ENCODE measurements around the gene GREB1L.
"Not testable (repeated sequence)": the region's sequence is repeated elsewhere in the genome, so short reads cannot be mapped to it uniquely, and the experiment has no call there.

The GREB1L gene

DNA sequence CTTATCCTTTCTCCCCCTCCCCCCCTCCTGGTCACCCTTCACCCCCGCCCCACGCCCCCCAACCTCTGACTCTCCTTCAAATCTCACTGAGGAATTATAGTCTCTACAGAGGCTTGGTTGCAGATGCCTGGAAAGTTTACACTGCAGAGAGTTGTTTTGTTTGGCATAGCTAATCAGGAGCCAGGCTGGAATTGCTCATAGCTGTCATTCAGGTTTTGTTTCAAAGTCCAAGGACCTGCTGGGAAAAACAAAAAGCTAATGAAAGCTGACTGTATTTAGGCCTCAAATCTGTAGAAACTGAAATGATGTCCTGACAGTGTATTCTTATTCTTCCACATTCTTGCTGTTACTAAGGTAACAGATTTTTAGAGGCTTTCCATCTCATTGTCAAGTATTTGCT is 22.6 kb downstream of the GREB1L start:
- no peak for DNase-seq (ENCODE audit: low read depth)

DNA sequence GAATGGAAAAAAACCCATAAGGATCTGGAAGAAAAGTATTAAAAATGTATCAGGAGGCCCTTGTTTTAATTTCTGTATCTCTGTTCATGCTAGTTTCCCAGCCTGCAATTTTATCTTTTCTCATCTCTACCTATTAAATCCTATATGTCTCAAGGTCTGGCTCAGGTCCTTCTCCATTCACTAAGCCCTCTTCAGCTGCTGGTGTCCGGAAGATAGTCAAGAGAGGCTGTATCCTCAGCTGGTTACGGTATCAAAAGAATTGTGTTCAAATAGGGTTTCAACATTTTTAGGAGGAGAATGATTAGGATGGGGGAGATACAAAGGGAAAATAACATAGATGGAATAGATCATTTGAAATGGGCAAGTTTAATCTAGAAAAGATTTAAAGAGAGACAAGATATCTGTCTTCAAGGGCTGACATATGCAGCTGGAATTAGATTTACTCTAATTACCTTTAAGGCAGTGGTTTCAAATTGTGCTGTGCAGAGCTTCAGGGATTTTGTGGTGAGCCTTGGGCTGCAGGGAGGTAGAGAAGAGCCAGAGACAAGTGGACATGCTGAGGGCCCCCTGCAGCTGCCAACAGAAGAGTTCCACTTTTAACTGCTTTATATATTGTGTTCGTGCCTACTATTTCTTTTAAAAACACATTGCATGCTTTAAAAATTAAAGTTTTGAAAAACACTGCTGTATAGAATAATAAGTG is 24.1 kb downstream of the GREB1L start:
- no peak for DNase-seq (ENCODE audit: low read depth)

DNA sequence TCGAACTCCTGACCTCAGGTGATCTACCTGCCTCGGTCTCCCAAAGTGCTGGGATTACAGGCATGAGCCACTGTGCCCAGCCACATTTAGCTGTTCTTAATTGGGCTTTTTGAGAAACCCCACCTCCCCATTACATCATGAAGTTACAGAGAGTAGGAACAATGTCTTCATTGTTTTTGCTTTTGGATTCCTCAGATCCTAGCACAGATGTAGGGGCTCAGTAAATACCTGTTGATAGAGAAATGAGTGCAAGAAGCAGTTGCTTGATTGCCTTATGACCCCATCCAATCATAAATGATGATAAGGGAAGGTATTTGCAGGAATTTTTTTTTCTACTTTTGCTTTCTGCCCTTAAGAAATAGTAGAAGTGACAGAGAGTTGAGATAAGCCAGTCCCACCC is 25.4 kb downstream of the GREB1L start:
- DNase-seq (ENCODE audit: low read depth): no peak

DNA sequence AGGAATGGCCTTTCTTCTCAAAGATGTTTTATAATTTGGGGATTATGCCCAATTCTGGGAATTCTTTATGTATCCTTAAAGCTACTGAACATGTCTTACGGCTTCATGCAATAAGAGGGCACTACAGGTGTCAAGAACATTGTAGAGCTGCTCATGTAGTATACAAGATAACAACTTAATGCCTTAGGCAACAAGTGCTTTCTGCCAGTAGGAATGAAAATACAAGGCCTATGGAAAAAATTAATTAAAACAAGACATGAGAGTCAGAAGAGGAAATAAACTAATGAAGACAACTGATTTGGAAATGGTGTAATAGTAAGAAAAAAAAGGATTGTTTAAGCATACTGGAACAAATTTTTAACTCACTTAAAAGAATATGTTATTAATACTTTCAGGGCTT is 27.3 kb downstream of the GREB1L start:
- DNase-seq (ENCODE audit: low read depth): no peak

DNA sequence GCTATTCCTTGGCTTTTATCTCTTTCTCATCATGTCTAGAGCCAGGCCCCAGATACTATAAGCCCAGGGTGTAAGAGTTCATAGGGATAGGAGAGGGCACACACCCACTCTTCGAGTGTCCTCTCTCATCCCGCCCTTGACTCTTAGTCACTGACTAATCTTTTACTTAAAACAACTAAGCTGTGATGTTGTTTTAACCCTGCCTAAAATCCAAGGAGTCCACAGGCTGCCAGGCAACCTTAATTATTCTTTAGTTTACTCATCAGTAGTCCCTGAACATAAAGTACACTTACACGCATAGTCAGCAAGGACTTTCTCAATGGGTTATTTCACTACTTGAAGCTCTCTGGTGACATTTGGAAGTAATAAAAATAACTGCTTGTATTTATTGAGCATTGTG is 28.4 kb downstream of the GREB1L start:
- no peak for DNase-seq (ENCODE audit: low read depth)

DNA sequence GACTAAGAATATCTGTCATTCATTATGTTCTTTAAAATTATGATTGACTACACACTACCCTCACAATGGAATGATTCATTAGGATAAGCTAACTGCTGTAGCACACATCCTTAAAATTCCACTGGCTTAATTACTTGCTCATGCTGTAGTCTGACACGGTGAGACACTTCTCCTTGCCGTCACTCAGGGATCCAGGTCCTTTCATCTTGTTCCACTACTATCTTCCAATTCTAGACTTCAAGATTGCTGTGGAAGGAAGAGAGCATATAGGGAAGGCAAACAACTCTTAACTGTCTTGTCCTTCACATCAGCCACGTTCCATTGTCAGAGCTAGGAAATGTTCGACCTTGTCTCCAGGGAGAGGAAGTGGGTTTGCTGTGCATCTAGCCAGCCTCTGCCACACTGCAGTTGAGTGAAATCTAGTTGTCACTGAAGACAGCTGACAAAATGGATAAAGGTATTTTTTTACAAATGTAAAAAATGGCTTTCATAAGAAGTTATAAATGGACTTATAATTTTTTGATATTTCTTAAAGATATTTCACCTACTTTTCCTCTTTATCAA is 30.1 kb downstream of the GREB1L start:
- no peak for DNase-seq (ENCODE audit: low read depth)

DNA sequence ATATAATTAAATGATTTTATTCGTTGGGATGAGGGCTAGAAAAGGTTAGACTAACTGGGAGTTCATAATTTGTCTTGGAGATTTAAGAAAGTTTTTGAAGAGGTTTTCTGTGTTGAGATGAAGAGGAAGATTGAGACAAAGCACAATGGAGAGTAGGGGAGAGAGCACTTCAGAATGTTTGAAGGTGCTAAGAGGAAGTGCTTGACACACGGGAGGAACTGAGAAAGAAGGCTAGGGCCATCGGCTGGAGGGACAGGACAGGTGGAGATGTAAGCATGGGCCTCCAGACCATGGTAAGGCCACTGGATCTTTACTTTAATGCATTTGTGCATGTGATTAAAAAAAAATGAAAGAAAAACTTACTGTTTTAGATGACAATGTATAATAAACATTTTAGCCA is 31.5 kb downstream of the GREB1L start:
- DNase-seq (ENCODE audit: low read depth): no peak

DNA sequence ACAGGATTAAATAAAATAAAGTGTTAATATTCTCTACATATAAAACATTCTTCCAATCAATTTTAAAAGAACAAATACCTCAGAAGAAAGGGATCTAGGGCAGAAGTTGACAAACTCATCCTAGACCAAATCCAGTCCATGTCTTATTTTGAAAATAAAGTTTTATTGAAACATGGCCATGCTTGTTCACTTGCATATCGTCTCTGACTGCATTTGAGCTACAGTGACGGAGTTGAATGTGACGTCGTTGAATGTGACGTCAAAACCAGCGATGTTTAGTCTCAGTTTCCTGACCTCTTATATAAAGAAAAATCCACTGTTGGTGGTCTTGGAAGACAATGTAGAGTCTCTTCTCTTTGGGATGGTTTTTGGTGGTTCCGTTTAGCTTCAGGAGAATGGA is 33.6 kb downstream of the GREB1L start:
- no peak for DNase-seq (ENCODE audit: low read depth)

DNA sequence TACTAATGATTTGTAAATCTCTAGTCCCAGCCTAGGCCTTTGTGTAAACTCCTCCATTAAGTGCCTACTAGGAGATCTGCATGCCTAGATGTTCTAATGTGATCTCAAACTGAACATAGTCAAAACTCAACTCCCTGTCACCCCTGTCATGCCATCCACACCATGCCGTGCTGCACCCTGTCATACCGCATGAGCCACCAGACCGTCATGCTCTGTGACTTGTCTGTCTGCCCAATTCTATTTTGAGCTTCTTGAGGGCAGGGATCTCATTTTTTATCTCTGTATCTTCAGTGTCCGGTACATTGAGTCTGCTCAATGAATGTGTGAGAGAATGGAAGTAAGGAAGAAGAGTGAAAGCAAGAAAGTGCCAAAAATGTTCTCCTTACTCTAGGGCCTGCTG is 35.5 kb downstream of the GREB1L start:
- no peak for DNase-seq (ENCODE audit: low read depth)

DNA sequence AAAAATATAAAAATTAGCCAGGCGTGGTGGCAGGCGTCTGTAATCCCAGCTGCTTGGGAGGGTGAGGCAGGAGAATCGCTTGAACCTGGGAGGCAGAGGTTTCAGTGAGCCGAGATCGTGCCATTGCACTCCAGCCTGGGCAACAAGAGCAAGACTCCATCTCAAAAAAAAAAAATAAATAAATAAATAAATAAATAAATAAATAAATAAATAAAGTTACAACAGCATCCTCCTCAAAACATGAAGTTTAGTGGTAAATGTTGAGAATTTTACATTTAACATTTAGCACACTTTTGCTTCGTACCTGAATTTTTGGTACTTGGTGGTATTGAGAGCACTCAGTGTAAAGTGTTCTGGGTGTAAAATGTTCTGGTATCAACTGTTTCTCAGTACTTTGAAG is 36.2 kb downstream of the GREB1L start:
- DNase-seq (ENCODE audit: low read depth): not testable (repeated sequence)

DNA sequence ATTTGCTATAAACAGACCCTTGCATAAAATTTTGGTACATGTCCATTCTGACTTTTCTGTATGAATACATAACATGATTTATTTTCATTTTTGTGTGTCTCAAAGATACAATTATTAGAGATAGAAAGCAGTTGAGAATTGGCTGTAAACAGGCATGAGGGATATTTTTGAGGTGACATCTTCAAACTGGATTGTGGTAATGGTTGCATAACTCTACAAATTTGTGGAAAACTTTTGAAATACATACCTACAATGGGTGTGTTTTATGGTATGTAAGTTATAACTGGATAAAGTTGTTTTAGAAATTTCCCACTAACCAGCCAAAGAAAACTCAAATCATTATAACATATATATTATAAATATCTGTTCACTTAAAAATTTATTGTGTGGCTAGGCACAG is 39.6 kb downstream of the GREB1L start:
- DNase-seq (ENCODE audit: low read depth): no peak

DNA sequence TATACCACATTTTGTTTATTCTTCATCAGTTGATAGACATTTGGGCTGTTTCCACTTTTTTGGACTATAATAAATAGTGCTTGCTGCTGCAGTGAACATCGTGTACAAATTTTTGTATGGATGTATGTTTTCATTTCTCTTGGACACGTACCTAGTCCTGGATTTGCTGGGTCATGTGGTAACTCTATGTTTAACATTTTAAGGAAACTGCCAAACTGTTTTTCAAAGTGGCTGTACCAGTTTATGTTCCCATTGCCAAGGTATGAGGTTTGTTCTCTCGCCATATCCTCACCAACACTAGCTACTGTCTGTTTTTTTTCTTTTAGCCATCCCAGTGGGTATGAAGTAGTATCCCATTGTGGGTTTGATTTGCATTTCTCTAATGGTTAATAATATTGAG is 42.5 kb downstream of the GREB1L start:
- DNase-seq (ENCODE audit: low read depth): no peak

DNA sequence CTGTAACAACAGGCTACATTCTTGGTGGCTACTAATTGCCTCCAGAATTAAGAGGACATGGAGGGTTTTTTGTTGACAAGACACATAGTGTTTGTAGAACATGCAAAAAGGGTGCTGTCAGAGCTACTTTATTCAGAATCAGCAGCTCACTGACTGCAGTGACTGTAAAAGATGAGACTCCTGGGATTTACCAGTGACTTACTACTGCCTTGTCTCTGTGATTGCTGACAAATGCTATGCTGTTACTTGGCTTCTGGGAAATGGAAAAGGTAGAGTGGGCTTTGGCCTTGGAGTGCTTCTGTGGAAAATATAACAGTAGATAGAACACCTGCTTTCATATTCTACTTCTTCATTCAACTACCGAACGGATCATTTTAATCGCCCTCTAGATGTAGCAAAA is 47.8 kb downstream of the GREB1L start:
- DNase-seq (ENCODE audit: low read depth): no peak

DNA sequence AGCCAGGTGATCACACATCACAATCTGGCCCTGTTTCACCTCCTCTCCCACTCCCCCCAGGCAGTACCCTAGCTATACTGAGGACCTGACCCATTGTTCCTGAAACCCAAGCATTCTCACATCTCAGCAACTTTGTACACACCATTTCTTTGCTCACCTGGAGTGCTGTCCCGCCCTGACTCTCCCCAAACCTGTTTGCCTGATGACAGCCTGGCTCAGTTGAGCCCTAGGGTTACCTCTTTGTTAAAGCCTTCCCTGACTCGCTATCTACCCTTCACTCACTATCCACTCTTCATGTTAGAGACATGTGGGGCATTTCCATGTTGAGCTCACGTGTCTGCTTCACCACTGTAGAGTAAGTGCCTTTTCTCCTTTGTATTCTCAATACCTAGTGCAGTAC is 49.1 kb downstream of the GREB1L start:
- no peak for DNase-seq (ENCODE audit: low read depth)

DNA sequence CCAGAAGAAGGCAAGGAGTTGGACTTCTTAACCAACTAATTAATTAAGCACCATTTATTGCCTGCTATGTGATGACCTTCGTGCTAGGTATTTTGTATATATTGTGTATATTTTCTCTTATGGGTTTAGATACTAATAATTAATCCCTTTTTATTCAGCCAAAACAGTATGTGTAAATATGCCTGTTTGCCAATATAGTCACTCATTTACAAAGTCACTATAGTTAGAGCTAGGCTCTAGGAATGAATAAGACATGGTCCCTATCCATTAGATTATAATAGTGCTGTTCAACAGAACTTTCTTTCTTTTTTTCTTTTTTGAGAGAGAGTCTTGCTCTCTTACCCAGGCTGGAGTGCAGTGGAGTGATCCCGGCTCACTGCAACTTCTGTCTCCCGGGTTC is 51.4 kb downstream of the GREB1L start:
- no peak for DNase-seq (ENCODE audit: low read depth)

DNA sequence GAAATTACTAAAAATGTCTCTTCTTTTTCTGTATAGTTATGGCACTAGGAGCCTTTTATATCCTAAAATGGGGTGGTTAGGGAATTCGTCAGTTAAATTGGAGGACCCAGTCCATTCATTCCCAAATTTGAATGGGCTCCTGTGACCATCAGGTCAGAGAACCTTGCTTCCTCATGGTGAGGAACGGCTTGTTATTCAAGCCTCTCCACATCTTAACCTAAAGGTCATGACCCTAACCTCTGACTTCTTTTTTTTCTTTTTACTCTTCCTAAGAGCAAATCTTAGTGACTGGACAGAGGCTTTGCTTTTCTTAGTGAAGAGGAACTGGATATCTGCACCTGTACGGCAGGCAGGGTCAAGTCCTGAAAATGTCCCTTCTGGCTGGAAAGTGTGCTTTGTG is 53.1 kb downstream of the GREB1L start:
- no peak for DNase-seq (ENCODE audit: low read depth)

DNA sequence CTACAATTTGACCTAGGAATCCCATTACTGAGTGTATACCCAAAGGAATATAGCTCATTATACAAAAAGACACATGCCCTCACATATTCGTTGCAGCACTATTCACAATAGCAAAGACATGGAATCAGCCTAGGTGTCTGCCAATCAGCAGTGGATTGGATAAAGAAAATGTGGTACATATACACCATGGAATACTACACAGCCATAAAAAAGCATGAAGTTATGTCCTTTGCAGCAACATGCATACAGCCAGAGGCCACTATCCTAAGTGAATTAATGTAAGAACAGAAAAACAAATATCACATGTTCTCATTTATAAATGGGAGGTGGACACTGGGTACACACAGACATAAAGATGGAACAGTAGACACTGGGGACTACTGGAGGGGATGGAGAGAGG is 54.0 kb downstream of the GREB1L start:
- DNase-seq (ENCODE audit: low read depth): no peak

DNA sequence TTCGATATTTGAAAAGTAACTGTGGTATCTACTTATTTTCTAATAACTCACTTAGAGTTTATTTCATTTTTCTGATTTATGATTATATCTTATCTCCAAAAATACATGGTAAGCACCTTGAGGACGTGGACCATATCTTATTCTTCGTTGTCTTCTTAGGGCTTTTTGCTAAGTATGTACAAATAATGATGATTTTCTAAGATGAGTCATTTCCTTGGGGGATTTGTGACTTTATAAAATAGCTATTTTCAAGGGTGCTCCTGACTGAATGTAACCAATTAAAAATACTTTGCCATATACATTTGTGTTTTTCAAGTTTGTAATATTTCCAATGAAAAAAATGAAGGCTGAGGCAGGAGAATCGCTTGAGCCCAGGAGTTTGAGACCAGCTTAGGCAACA is 56.3 kb downstream of the GREB1L start:
- DNase-seq (ENCODE audit: low read depth): no peak

DNA sequence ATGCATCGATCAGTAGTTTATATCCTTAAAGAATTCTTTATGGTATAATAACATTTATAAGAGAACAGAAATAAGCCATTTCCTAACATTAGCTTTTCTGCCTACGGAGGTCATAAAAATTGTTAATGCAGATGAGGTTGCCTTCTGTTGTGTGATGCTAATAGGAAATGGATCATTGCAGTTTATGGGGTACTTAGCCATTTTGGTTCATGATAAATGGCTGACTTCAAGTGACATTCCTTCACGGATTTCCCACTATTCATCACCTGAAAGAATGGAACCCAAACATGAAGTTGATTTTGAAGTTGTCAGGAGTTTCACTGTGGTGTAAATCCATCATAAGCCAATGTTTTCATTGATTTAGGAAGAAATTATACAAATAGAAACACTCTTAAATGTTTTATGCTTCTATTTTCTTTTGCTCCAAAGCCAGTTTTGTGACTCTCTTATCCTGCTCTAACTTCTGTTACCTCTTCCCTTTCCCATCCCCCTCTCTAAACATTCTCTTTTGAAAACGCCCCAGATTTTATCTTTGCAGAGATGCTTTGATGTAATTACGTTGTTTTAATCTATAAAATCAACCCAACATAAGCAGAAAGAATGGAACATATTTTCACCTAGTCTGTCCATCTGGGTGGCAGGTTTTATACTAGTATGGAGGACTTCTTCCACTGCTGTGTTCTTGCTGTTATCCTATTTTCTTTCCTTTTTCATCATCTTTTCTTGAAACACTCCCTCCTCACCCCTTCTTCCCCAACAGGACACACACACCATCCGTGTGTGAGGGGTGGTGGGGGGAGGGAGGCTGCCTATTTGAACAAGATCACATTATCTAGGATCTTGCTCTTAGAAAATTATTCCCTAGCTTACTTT is 58.2 kb downstream of the GREB1L start:
- DNase-seq (ENCODE audit: low read depth): no peak

DNA sequence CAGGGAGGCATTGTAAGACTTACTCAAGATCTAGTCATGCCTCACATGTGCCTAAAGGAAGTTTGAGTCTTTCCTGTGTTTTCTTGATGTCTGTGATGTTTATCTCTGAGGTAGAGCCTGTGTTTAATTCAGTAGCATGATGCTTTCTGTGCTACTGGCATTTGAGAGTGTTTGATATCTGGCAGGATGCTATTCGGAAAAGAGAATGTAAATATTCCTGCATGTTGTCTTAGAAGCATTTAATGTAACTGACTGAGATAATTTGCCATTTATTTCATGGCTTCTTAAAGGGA is 58.8 kb downstream of the GREB1L start:
- DNase-seq (ENCODE audit: low read depth): no peak

DNA sequence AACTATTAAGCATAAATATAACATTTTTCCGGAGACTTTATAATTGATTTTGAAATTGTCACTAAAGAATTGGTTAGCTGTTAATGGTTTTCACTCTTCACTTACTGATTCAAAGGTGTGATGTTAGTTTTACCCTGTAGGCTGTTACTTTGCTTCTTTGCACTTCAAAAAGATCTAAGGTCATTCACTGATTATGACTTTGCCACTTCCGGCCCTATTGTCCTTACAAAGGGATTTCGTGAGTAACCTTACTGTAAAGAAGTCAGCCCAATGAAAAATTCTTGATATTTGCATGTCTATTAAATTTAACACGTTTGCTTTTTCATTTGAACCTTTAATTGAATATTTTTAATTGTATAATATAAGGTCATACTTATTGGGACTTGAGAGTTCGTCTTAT is 61.4 kb downstream of the GREB1L start:
- no peak for DNase-seq (ENCODE audit: low read depth)

DNA sequence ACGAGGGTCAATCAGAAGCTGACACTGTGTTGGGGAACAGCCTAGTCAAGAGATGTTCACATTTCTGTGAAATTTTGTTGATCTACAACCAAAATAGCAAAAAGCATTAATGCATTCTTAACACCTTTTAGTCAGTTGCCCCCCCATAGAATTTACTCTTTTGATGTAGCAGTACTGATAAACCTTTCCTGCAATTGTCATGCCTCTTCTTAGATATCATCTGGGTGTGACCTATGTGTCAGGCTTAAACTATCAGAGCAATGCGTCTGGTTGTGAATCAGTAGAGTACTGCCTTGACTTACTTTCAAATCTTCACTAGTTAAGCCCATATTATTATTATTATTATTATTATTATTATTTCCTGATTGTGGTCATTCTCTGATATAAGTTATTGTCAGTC is 61.9 kb downstream of the GREB1L start:
- no peak for DNase-seq (ENCODE audit: low read depth)

DNA sequence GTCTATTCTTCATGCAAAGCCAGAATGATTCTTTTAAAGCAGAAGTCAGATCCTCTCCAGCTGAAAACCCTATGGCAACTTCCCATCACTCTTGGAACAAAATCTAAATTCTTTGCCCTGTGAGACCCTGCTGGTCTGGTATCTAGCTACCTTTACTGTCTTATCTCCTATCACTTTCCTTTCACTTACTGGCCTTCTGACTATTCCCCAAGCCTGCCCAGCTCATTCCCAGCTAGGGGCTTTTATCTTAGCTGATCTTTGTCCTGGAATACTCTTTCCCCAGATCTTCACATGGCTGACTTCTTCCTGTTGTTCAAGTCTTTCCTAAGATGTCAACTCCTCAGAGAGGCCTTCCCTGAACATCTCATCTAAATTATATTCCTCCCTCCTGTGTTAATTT is 63.6 kb downstream of the GREB1L start:
- no peak for DNase-seq (ENCODE audit: low read depth)

DNA sequence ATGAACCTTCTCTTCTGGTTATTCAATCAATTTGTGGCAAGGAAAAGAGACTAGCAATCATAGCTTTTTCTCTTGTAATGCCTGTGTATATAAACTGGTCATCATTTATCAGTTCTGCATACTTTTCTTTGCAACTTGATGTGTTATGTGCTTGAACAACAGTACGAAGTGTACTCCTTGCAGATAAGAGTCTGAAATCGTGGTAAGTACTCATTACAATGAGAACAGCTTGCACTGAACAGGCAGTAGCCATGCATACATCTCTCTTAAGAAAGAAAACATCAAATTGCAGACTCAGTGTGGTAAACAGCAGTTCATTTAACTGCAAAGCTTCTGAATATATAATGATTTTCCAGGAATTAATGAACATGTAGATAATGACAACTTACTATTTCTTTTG is 64.3 kb downstream of the GREB1L start:
- no peak for DNase-seq (ENCODE audit: low read depth)

Data from stimulated activated CD8-positive, alpha-beta memory T cell treated with anti-CD3 and anti-CD28 coated beads, Interleukin-12 subunit alpha, Interleukin-12 subunit beta, amount 100 ng/mL, for 1 hour (primary cell).